Mesenchymal stem cell (in vitro differentiated cells and primary cell): Measurements from ENCODE around the gene AVPI1.

Source experiments
- DNase-seq: peaks from one replicate; pipeline ENCODE4 v3.0.0-alpha.2; 2013
- H2AFZ ChIP-seq: one replicate; pipeline ENCODE4 v1.6.1; 2013; ENCODE audit warnings: low read depth, mild to moderate bottlenecking, control low read depth, inconsistent platforms, low read length, moderate library complexity
- H2AK5ac ChIP-seq: 2 replicates; pipeline ENCODE4 v1.6.1; 2013; ENCODE audit warnings: low read length, moderate library complexity, mild to moderate bottlenecking, inconsistent platforms; ENCODE audit not compliant: severe bottlenecking
- H2BK120ac ChIP-seq: one replicate; pipeline ENCODE4 v1.6.1; 2013; ENCODE audit warnings: low read depth, mild to moderate bottlenecking, inconsistent platforms, low read length, moderate library complexity
- H2BK12ac ChIP-seq, 2 experiments: one replicate each; pipeline ENCODE4 v1.6.1; 2013; ENCODE audit warnings: inconsistent platforms in 2 of 2, low read length in 2 of 2, mild to moderate bottlenecking in 2 of 2, moderate library complexity in 2 of 2, control low read depth in 1 of 2
- H2BK15ac ChIP-seq: one replicate; pipeline ENCODE4 v1.6.1; 2013; ENCODE audit warnings: mild to moderate bottlenecking, low read depth, inconsistent platforms; ENCODE audit not compliant: poor library complexity, severe bottlenecking
- H2BK5ac ChIP-seq: 2 replicates; pipeline ENCODE4 v1.6.1; 2013; ENCODE audit warnings: low read depth, mild to moderate bottlenecking, low read length, control low read depth, inconsistent platforms; ENCODE audit not compliant: poor library complexity, severe bottlenecking
- H3K14ac ChIP-seq, 2 experiments: one replicate each; pipeline ENCODE4 v1.6.1; 2013; ENCODE audit warnings: inconsistent platforms in 2 of 2, low read length in 2 of 2, control low read depth in 1 of 2, mild to moderate bottlenecking in 1 of 2, moderate library complexity in 1 of 2
- H3K18ac ChIP-seq, 2 experiments: one replicate each; pipeline ENCODE4 v1.6.1; 2013; ENCODE audit warnings: inconsistent platforms in 2 of 2, low read length in 2 of 2, control low read depth in 1 of 2, low read depth in 1 of 2, mild to moderate bottlenecking in 1 of 2
- H3K23ac ChIP-seq, 2 experiments: one replicate each; pipeline ENCODE4 v1.6.1; 2013; ENCODE audit warnings: inconsistent platforms in 2 of 2, low read length in 2 of 2, mild to moderate bottlenecking in 2 of 2, moderate library complexity in 2 of 2, control low read depth in 1 of 2
- H3K27ac ChIP-seq: 2 replicates; pipeline ENCODE4 v1.5.1; 2013; ENCODE audit warnings: mild to moderate bottlenecking, moderate library complexity, low read length, control low read depth, inconsistent platforms; ENCODE audit not compliant: poor library complexity, severe bottlenecking
- H3K27me3 ChIP-seq, 2 experiments: 2 replicates each; pipeline versions ENCODE4 v1.6.1 to v1.7.0; 2013; ENCODE audit warnings: low read length in 2 of 2, mild to moderate bottlenecking in 2 of 2, moderate library complexity in 2 of 2, control low read depth in 1 of 2, inconsistent platforms in 1 of 2; ENCODE audit not compliant: control insufficient read depth in 1 of 2, insufficient read depth in 1 of 2
- H3K36me3 ChIP-seq, 2 experiments: 2 replicates each; pipeline versions ENCODE4 v1.6.1 to v1.7.0; 2013; ENCODE audit warnings: low read length in 2 of 2, control low read depth in 1 of 2, inconsistent platforms in 1 of 2, low read depth in 1 of 2, mild to moderate bottlenecking in 1 of 2; ENCODE audit not compliant: insufficient read depth in 2 of 2, control insufficient read depth in 1 of 2
- H3K4ac ChIP-seq, 2 experiments: one replicate each; pipeline ENCODE4 v1.6.1; 2013; ENCODE audit warnings: inconsistent platforms in 2 of 2, low read length in 2 of 2, mild to moderate bottlenecking in 2 of 2, moderate library complexity in 2 of 2, control low read depth in 1 of 2, low read depth in 1 of 2
- H3K4me1 ChIP-seq: 2 replicates; pipeline ENCODE4 v1.6.1; 2013; ENCODE audit warnings: low read depth, low read length, control low read depth; ENCODE audit not compliant: control insufficient read depth, insufficient read depth
- H3K4me2 ChIP-seq: 2 replicates; pipeline ENCODE4 v1.6.1; 2013; ENCODE audit warnings: low read length, mild to moderate bottlenecking, inconsistent platforms; ENCODE audit not compliant: poor library complexity, severe bottlenecking
- H3K4me3 ChIP-seq, 2 experiments: 2 replicates each; pipeline versions ENCODE4 v1.5.1 to v1.7.0; 2013; ENCODE audit warnings: low read length in 2 of 2, mild to moderate bottlenecking in 2 of 2, control low read depth in 1 of 2, low read depth in 1 of 2; ENCODE audit not compliant: insufficient read depth in 1 of 2
- H3K79me1 ChIP-seq: replicated peaks from 2 replicates; pipeline ENCODE4 v1.6.1; 2013; ENCODE audit warnings: mild to moderate bottlenecking, control low read depth, low read length, inconsistent platforms; ENCODE audit not compliant: poor library complexity, severe bottlenecking
- H3K9ac ChIP-seq: 2 replicates; pipeline ENCODE4 v1.7.0; 2013; ENCODE audit warnings: mild to moderate bottlenecking, low read length, moderate library complexity
- H3K9me3 ChIP-seq: 2 replicates; pipeline ENCODE4 v1.7.0; 2013; ENCODE audit warnings: mild to moderate bottlenecking, low read length; ENCODE audit not compliant: control insufficient read depth
- H4K8ac ChIP-seq: one replicate; pipeline ENCODE4 v1.6.1; 2013; ENCODE audit warnings: inconsistent platforms, mild to moderate bottlenecking, low read length, moderate library complexity
- H4K91ac ChIP-seq: one replicate; pipeline ENCODE4 v1.6.1; 2013; ENCODE audit warnings: mild to moderate bottlenecking, low read length, inconsistent platforms
- WGBS: methylation state at CpG from one replicate; pipeline ENCODE4 v1.1.7; 2013; ENCODE audit warnings: mixed read lengths; 5-methylcytosine and 5-hydroxymethylcytosine counted together

Gene AVPI1

GRCh38 chr10:97659589-97659988 is 27.5 kb downstream of the AVPI1 start:
- Histone ChIP-seq H3K18ac (no peak overlapping the region), H3K4ac (no peak overlapping the region), H3K4me3 (no peak overlapping the region), H2AK5ac (no peak overlapping the region), H3K4me2 (no peak overlapping the region), H4K91ac (no peak overlapping the region), H3K36me3 (peaks cover 26 to 78% of the 10 kb centered on the region in 2 experiments), H3K9me3 (no peaks in the 10 kb centered on the region), H3K9ac (no peak overlapping the region), H2BK5ac (no peak overlapping the region), H3K79me1 (peaks cover 11% of the 10 kb centered on the region), H2BK120ac (no peak overlapping the region), H2BK15ac (no peak overlapping the region), H3K27ac (no peak overlapping the region), H4K8ac (no peak overlapping the region), H3K14ac (no peak overlapping the region), H2BK12ac (no peak overlapping the region), H3K4me1 (peaks cover 2% of the 10 kb centered on the region), H2AFZ (no peak overlapping the region), H3K27me3 (no peaks in the 10 kb centered on the region), H3K23ac (no peak overlapping the region)
- DNase-seq = peak; percentile 13
- 47% methylated on average over 1 of the region's 1 CpG for WGBS

DNA sequence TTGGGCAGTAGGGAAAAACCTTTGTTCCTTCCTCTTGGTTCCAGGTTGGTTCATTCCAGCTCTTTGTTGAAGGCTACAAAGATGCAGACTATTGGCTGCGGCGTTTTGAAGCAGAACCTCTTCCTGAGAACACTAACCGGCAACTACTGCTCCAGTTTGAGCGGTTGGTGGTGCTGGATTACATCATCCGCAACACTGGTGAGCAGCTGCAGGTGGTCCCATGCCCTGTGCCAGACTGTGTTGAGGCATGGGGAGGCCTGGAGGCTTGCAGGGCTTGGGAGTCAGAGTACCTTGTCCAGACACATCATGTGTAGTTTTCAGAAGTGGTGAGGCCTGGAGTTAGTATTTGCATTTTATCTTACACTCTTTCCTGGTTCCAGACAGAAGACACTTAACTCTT is 30.3 kb downstream of the AVPI1 start:
- H3K4ac ChIP-seq = no peak overlapping the region
- no peak overlapping the region for H2BK5ac ChIP-seq
- H3K14ac ChIP-seq = no peak overlapping the region
- H3K18ac ChIP-seq = no peak overlapping the region
- no peak overlapping the region for H2BK120ac ChIP-seq
- no peak for DNase-seq
- H2AFZ ChIP-seq = no peak overlapping the region
- WGBS = 96% methylated on average over 5 of the region's 5 CpGs
- no peak overlapping the region for H3K9ac ChIP-seq
- no peak overlapping the region for H3K4me2 ChIP-seq
- no peak overlapping the region for H4K8ac ChIP-seq
- no peak overlapping the region for H2AK5ac ChIP-seq
- no peak overlapping the region for H2BK15ac ChIP-seq
- no peak overlapping the region for H3K4me3 ChIP-seq
- H3K27me3 ChIP-seq = no peaks in the 10 kb centered on the region
- peaks cover 24 to 79% of the 10 kb centered on the region in 2 experiments for H3K36me3 ChIP-seq
- peaks cover 2% of the 10 kb centered on the region for H3K4me1 ChIP-seq
- H3K27ac ChIP-seq = no peak overlapping the region
- H4K91ac ChIP-seq = peak overlapping the region; percentile 50
- no peak overlapping the region for H2BK12ac ChIP-seq
- no peaks in the 10 kb centered on the region for H3K9me3 ChIP-seq
- H3K79me1 ChIP-seq = peaks cover 9% of the 10 kb centered on the region
- H3K23ac ChIP-seq = no peak overlapping the region

DNA sequence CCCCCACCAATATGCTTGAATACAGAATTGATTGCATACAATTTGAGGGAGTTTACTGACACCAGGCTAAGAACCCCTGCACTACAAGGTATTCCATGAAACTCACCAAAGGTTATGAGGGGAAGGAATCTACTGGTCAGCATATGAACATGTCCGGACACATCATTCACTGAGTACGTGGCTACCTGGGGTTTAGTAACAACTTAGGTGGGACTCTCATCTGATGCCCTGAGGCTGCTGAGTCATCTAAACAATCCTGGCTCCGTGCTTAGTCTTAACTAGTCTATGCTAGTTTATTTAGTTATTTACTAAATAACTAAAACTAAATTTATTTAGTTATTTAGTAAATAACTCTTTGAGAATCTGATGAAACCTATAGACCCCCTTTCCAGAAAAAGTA is 35.3 kb downstream of the AVPI1 start:
- Histone ChIP-seq H3K36me3 (peaks cover 22 to 68% of the 10 kb centered on the region in 2 experiments), H3K79me1 (peaks cover 9% of the 10 kb centered on the region), H3K4me1 (peaks cover 6% of the 10 kb centered on the region), H3K4me3 (no peak overlapping the region), H3K9me3 (no peaks in the 10 kb centered on the region), H3K27ac (no peak overlapping the region), H3K18ac (no peak overlapping the region), H3K4ac (no peak overlapping the region), H3K9ac (no peak overlapping the region), H3K23ac (no peak overlapping the region), H2BK12ac (no peak overlapping the region), H2BK5ac (no peak overlapping the region), H3K14ac (no peak overlapping the region), H3K4me2 (no peak overlapping the region), H2AK5ac (no peak overlapping the region), H2BK15ac (no peak overlapping the region), H4K8ac (no peak overlapping the region), H3K27me3 (no peaks in the 10 kb centered on the region), H4K91ac (no peak overlapping the region), H2BK120ac (no peak overlapping the region), H2AFZ (no peak overlapping the region)
- WGBS = 85% methylated on average over 2 of the region's 3 CpGs
- DNase-seq = peak; percentile 56

DNA sequence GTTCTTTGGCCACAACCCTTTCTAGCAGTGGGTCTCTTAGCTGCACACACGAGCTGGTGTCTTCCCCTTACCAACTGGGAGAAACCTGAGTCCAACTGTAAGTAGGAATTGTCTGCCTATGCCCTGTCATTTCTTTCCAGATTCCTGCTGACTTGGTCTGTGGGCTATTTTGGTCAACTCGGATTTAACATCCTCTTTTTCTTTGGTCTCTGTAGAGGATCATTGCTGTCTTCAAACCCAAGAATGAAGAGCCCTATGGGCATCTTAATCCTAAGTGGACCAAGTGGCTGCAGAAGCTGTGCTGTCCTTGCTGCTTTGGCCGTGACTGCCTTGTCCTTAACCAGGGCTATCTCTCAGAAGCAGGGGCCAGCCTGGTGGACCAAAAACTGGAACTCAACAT is 36.3 kb downstream of the AVPI1 start:
- Histone ChIP-seq H4K8ac (no peak overlapping the region), H3K18ac (no peak overlapping the region), H3K4me1 (peaks cover 5% of the 10 kb centered on the region), H3K27me3 (no peaks in the 10 kb centered on the region), H3K14ac (no peak overlapping the region), H3K9me3 (no peaks in the 10 kb centered on the region), H4K91ac (no peak overlapping the region), H3K4me2 (no peak overlapping the region), H3K36me3 (peaks cover 19 to 68% of the 10 kb centered on the region in 2 experiments), H2BK5ac (no peak overlapping the region), H3K27ac (no peak overlapping the region), H3K4ac (no peak overlapping the region), H2AFZ (no peak overlapping the region), H2BK15ac (no peak overlapping the region), H2BK12ac (no peak overlapping the region), H3K79me1 (peaks cover 5% of the 10 kb centered on the region), H3K9ac (peak overlapping the region; percentile 20), H2AK5ac (no peak overlapping the region), H3K4me3 (no peak overlapping the region), H2BK120ac (no peak overlapping the region), H3K23ac (no peak overlapping the region)
- 97% methylated on average over 3 of the region's 3 CpGs for WGBS
- no peak for DNase-seq
